Ishikawa (cell line): ENCODE results near the gene C2orf92.

Source experiments
- CEBPB ChIP-seq: IDR thresholded peaks from 2 replicates; pipeline ENCODE4 v1.6.1; 2012
- CREB1 ChIP-seq: IDR thresholded peaks from 2 replicates; pipeline ENCODE4 v1.6.1; 2012; ENCODE audit warnings: low read depth
- EGR1 ChIP-seq: IDR thresholded peaks from 2 replicates; pipeline ENCODE4 v1.6.1; 2012
- EP300 ChIP-seq: IDR thresholded peaks from 2 replicates; pipeline ENCODE4 v1.6.1; 2012; ENCODE audit warnings: borderline replicate concordance
- FOXM1 ChIP-seq: IDR thresholded peaks from 2 replicates; pipeline ENCODE4 v1.6.1; 2012; ENCODE audit warnings: low read depth, borderline replicate concordance
- NFIC ChIP-seq: IDR thresholded peaks from 2 replicates; pipeline ENCODE4 v1.6.1; 2012
- RAD21 ChIP-seq: IDR thresholded peaks from 2 replicates; pipeline ENCODE4 v1.6.1; 2012; ENCODE audit warnings: low read depth
- TAF1 ChIP-seq: IDR thresholded peaks from 2 replicates; pipeline ENCODE4 v1.6.1; 2012; ENCODE audit warnings: low read depth, mild to moderate bottlenecking
- TCF12 ChIP-seq: IDR thresholded peaks from 2 replicates; pipeline ENCODE4 v1.6.1; 2012; ENCODE audit warnings: low read depth
- TEAD4 ChIP-seq: IDR thresholded peaks from 2 replicates; pipeline ENCODE4 v1.6.1; 2012
- YY1 ChIP-seq: IDR thresholded peaks from 2 replicates; pipeline ENCODE4 v1.6.1; 2012; ENCODE audit warnings: low read depth
- ZBTB7A ChIP-seq: IDR thresholded peaks from 2 replicates; pipeline ENCODE4 v1.6.1; 2012; ENCODE audit warnings: low read depth
- TF ChIP-seq, protein P1 (sequence below): IDR thresholded peaks from 2 replicates; pipeline ENCODE4 v1.6.1; 2012
- TF ChIP-seq, protein P2 (sequence below): IDR thresholded peaks from 2 replicates; pipeline ENCODE4 v1.6.1; 2012
- TF ChIP-seq, protein P3 (sequence below): IDR thresholded peaks from 2 replicates; pipeline ENCODE4 v1.6.1; 2012; ENCODE audit warnings: low read depth, mild to moderate bottlenecking

The C2orf92 gene

DNA sequence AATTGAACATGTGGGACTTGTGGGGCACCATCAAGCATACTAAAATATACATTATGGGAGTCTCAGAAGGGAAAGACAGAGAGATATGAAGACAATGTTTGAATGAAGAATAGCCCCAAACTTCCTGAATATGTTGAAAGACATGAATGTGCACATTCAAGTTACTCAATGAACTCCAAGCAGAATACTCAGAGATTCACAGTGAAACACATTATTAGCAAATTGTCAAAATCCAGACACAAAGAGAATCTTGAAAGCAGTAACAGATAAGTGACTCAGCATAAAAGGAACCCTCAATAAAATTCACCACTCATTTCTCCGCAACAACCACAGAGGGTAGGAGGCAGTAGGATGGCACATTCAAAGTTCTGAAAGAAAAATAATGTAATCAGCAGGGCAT lies 8.8 kb downstream of the C2orf92 start:
- TF ChIP-seq RAD21: no peak
- TF ChIP-seq EGR1: no peak
- no peak for TF ChIP-seq FOXM1
- TF ChIP-seq, protein P1, sequence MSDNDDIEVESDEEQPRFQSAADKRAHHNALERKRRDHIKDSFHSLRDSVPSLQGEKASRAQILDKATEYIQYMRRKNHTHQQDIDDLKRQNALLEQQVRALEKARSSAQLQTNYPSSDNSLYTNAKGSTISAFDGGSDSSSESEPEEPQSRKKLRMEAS: no peak
- TF ChIP-seq NFIC: no peak
- no peak for TF ChIP-seq YY1
- TF ChIP-seq ZBTB7A: no peak
- TF ChIP-seq CEBPB: no peak
- TF ChIP-seq, protein P2, sequence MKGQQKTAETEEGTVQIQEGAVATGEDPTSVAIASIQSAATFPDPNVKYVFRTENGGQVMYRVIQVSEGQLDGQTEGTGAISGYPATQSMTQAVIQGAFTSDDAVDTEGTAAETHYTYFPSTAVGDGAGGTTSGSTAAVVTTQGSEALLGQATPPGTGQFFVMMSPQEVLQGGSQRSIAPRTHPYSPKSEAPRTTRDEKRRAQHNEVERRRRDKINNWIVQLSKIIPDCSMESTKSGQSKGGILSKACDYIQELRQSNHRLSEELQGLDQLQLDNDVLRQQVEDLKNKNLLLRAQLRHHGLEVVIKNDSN: no peak
- TF ChIP-seq, protein P3, sequence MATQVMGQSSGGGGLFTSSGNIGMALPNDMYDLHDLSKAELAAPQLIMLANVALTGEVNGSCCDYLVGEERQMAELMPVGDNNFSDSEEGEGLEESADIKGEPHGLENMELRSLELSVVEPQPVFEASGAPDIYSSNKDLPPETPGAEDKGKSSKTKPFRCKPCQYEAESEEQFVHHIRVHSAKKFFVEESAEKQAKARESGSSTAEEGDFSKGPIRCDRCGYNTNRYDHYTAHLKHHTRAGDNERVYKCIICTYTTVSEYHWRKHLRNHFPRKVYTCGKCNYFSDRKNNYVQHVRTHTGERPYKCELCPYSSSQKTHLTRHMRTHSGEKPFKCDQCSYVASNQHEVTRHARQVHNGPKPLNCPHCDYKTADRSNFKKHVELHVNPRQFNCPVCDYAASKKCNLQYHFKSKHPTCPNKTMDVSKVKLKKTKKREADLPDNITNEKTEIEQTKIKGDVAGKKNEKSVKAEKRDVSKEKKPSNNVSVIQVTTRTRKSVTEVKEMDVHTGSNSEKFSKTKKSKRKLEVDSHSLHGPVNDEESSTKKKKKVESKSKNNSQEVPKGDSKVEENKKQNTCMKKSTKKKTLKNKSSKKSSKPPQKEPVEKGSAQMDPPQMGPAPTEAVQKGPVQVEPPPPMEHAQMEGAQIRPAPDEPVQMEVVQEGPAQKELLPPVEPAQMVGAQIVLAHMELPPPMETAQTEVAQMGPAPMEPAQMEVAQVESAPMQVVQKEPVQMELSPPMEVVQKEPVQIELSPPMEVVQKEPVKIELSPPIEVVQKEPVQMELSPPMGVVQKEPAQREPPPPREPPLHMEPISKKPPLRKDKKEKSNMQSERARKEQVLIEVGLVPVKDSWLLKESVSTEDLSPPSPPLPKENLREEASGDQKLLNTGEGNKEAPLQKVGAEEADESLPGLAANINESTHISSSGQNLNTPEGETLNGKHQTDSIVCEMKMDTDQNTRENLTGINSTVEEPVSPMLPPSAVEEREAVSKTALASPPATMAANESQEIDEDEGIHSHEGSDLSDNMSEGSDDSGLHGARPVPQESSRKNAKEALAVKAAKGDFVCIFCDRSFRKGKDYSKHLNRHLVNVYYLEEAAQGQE: no peak
- no peak for TF ChIP-seq EP300
- no peak for TF ChIP-seq CREB1
- TF ChIP-seq TEAD4: no peak
- TF ChIP-seq TAF1: no peak
- no peak for TF ChIP-seq TCF12

DNA sequence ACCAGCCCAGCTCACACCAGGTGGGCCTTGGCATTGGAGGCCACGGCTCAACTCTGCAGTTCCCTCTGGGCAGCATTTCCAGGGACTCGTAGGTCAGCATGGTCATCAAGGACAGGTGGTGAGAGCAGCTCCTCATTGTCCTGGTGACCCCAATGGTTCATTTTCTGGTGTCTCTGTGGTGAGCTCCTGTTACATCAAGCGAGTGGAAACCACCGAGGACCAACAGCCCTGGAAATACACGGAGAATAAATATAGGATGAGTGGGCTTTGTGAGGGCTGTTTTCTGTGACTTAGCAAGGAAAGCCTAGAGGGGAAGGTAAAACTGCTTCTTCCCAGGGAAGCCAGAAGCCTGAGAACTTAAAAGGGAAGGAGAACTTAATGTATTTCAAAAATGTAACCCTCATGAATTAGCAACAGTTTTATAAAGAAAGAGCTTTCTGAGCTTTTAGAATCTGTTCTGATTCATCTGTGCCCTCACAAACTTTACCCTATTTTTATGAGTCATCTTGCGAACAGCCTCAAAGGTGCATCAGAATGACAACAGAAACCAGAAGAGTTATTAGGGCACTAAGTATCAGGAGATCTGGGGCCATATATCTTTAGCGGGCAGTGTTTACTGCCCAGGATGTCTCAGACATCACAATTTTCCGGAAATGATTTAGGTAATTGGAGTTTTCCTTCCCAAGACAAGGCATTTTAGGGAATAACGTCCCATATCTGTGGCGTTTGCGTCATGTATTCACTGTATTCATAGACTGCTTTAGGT lies 18.7 kb downstream of the C2orf92 start:
- no peak for TF ChIP-seq RAD21
- no peak for TF ChIP-seq CREB1
- TF ChIP-seq ZBTB7A: no peak
- TF ChIP-seq TCF12: no peak
- TF ChIP-seq EP300: no peak
- TF ChIP-seq, protein P1: no peak
- no peak for TF ChIP-seq TAF1
- TF ChIP-seq, protein P3: no peak
- TF ChIP-seq CEBPB: no peak
- TF ChIP-seq TEAD4: no peak
- no peak for TF ChIP-seq EGR1
- no peak for TF ChIP-seq YY1

DNA sequence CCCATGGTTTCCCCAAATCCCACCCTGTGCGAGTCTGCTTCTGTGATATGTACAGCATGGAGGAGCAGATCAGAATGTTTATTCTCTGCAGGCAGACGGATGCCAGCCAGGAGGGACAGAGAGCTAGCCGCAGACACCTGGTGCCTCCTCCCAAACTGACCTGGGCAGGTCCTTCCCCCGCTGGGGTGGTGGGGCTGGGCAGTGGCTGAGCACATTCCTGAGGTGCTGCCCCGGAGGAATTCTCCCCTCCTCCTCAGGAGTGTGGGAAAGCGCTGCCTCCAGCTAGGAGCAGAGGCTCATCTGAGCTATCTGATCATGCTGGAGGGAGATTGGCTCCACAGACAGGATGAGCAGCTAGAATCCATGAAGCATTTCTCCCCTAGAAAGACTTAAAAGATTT lies 21.7 kb downstream of the C2orf92 start:
- TF ChIP-seq TCF12 (no peak), TEAD4 (peak; percentile 71)

DNA sequence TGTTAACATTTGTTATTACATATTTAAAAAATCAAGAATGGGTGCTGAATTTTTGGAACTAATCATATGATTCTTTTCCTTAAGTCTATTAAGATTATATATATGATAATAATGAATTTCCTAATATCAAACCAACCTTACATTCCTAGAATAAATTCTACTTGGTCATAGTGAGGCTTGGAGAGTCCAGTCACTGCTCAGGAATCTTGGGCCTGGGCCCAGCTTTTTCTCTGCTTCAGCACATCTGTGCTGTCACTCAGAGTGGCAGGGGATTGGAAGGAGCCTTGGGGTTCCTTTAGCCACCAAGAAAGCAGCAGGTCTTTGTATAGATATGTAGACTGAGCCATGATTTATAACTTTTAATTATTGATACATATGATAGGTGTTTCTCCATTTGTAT lies 24.0 kb downstream of the C2orf92 start:
- TF ChIP-seq RAD21 (no peak), ZBTB7A (no peak), TCF12 (no peak), NFIC (0 out of 2 replicates have a peak, but pooled peaks have one; percentile 22), EGR1 (no peak), CEBPB (no peak), CREB1 (no peak), EP300 (no peak), TEAD4 (peak; percentile 41; the same call in 1 of the 2 replicates), YY1 (no peak), TAF1 (no peak), FOXM1 (no peak)
- TF ChIP-seq, protein P1: no peak
- TF ChIP-seq, protein P3: no peak
- TF ChIP-seq, protein P2: no peak
